ENCODE data around the gene PRR11. TPM values are rescaled to one million over a fixed set of nuclear protein-coding genes. Genes with fewer than 3 reads are reported as not detected.

The PRR11 gene
- 10.5 TPM for polyA plus RNA-seq (2013)

- H3K27ac ChIP-seq (ENCODE audit: insufficient read depth in 1 of 2, low read depth in 1 of 2, low read length in 2 of 2, poor library complexity in 1 of 2, severe bottlenecking in 2 of 2) = peak within 1 kb of the TSS; percentile 80 to 94
- ChIA-PET CTCF (no interaction called here), POLR2A (interaction anchor here (0.6 to 1.0 kb wide), 4 partner anchors 12 to 497 kb away, joined by 3 read pairs; no protein-coding TSS in a partner anchor)
- H3K4me1 ChIP-seq (ENCODE audit: control extremely low read depth in 1 of 4, control insufficient read depth in 4 of 4, insufficient read depth in 4 of 4, low read length in 3 of 4) = peaks cover 10 to 52% (median 29%) of the 10 kb centered on the region in 4 experiments
- no peaks in the 10 kb centered on the region for H3K9me3 ChIP-seq (ENCODE audit: control extremely low read depth in 1 of 5, control insufficient read depth in 4 of 5, insufficient read depth in 2 of 5, low read depth in 1 of 5, low read length in 4 of 5)
- peak in 2 of 3 donors; percentile 100 for DNase-seq
- H3K4me3 ChIP-seq (ENCODE audit: control insufficient read depth in 1 of 7, extremely low read depth in 1 of 7, insufficient read depth in 4 of 7, low read depth in 2 of 7, low read length in 6 of 7) = peak within 1 kb of the TSS; percentile 91 to 99 (median 97)
- H3K36me3 ChIP-seq (ENCODE audit: control insufficient read depth in 4 of 4, insufficient read depth in 4 of 4, low read length in 3 of 4) = peaks cover 0 to under 1% (median 0%) of the 10 kb centered on the region in 4 experiments
- no peaks in the 10 kb centered on the region for H3K27me3 ChIP-seq (replicated peaks in 2 of 5; ENCODE audit: control insufficient read depth in 4 of 5, insufficient read depth in 5 of 5, low read length in 4 of 5)
- WGBS (ENCODE audit: insufficient coverage) = 0% methylated on average over 13 of the region's 25 CpGs
Measured at GRCh38 chr17:59155439-59156177, at the start of gene PRR11. PRR11 (plus strand) TSS chr17:59155746; CDS start chr17:59169753, 14,007 bp downstream.

- DNase-seq = peak; percentile 68 to 87 (median 86)
- Histone ChIP-seq H3K36me3 (ENCODE audit: control insufficient read depth in 4 of 4, insufficient read depth in 4 of 4, low read length in 3 of 4) (peaks cover 0 to 2% (median 2%) of the 10 kb centered on the region in 4 experiments), H3K4me3 (ENCODE audit: control insufficient read depth in 1 of 7, extremely low read depth in 1 of 7, insufficient read depth in 4 of 7, low read depth in 2 of 7, low read length in 6 of 7) (peak overlapping the region; percentile 75 to 98 (median 82)), H3K4me1 (ENCODE audit: control extremely low read depth in 1 of 4, control insufficient read depth in 4 of 4, insufficient read depth in 4 of 4, low read length in 3 of 4) (peaks cover 10 to 24% (median 19%) of the 10 kb centered on the region in 4 experiments), H3K27ac (ENCODE audit: insufficient read depth in 1 of 2, low read depth in 1 of 2, low read length in 2 of 2, poor library complexity in 1 of 2, severe bottlenecking in 2 of 2) (peak overlapping the region; percentile 64 to 90), H3K27me3 (replicated peaks in 2 of 5; ENCODE audit: control insufficient read depth in 4 of 5, insufficient read depth in 5 of 5, low read length in 4 of 5) (no peaks in the 10 kb centered on the region), H3K9me3 (ENCODE audit: control extremely low read depth in 1 of 5, control insufficient read depth in 4 of 5, insufficient read depth in 2 of 5, low read depth in 1 of 5, low read length in 4 of 5) (no peaks in the 10 kb centered on the region)
- CTCF ChIA-PET = interaction anchor here (1.1 to 1.8 kb wide), 2 partner anchors 13 to 53 kb away, joined by 3 to 4 read pairs; no protein-coding TSS in a partner anchor
- POLR2A ChIA-PET = interaction anchor here (0.6 to 0.7 kb wide), 2 partner anchors 19 to 47 kb away, joined by 3 read pairs; no protein-coding TSS in a partner anchor
- WGBS (ENCODE audit: insufficient coverage) = 0% methylated on average over 10 of the region's 18 CpGs
Measured at GRCh38 chr17:59105852-59106462, 49.6 kb upstream of the PRR11 start.

GRCh38 chr17:59106463-59107305, 48.9 kb upstream of the PRR11 start, which contains the start of gene TRIM37:
TRIM37 (minus strand) TSS chr17:59106880; CDS start chr17:59106461, 419 bp downstream.
- POLR2A ChIA-PET = interaction anchor here (0.6 kb wide), 3 partner anchors 46 to 739 kb away, joined by 3 to 6 read pairs (median 4); no protein-coding TSS in a partner anchor
- no peaks in the 10 kb centered on the region for H3K27me3 ChIP-seq (replicated peaks in 2 of 5; ENCODE audit: control insufficient read depth in 4 of 5, insufficient read depth in 5 of 5, low read length in 4 of 5)
- 0% methylated on average over 64 of the region's 89 CpGs for WGBS (ENCODE audit: insufficient coverage)
- DNase-seq = peak; percentile 99 to 100 (median 99)
- H3K27ac ChIP-seq (ENCODE audit: insufficient read depth in 1 of 2, low read depth in 1 of 2, low read length in 2 of 2, poor library complexity in 1 of 2, severe bottlenecking in 2 of 2) = peak within 1 kb of the TSS; percentile 64 to 90
- peak within 1 kb of the TSS; percentile 75 to 98 (median 82) for H3K4me3 ChIP-seq (ENCODE audit: control insufficient read depth in 1 of 7, extremely low read depth in 1 of 7, insufficient read depth in 4 of 7, low read depth in 2 of 7, low read length in 6 of 7)
- H3K36me3 ChIP-seq (ENCODE audit: control insufficient read depth in 4 of 4, insufficient read depth in 4 of 4, low read length in 3 of 4) = peaks cover 2 to 9% (median 4%) of the 10 kb centered on the region in 4 experiments
- no peaks in the 10 kb centered on the region for H3K9me3 ChIP-seq (ENCODE audit: control extremely low read depth in 1 of 5, control insufficient read depth in 4 of 5, insufficient read depth in 2 of 5, low read depth in 1 of 5, low read length in 4 of 5)
- CTCF ChIA-PET = interaction anchor here (0.7 to 1.8 kb wide), 4 partner anchors 12 to 61 kb away, joined by 3 to 4 read pairs (median 3); no protein-coding TSS in a partner anchor
- H3K4me1 ChIP-seq (ENCODE audit: control extremely low read depth in 1 of 4, control insufficient read depth in 4 of 4, insufficient read depth in 4 of 4, low read length in 3 of 4) = peaks cover 10 to 24% (median 19%) of the 10 kb centered on the region in 4 experiments

- WGBS (ENCODE audit: insufficient coverage) = 0% methylated on average over 4 of the region's 10 CpGs
- no peaks in the 10 kb centered on the region for H3K9me3 ChIP-seq (ENCODE audit: control extremely low read depth in 1 of 5, control insufficient read depth in 4 of 5, insufficient read depth in 2 of 5, low read depth in 1 of 5, low read length in 4 of 5)
- ChIA-PET CTCF (interaction anchor here (0.9 to 1.8 kb wide), 2 partner anchors 12 to 61 kb away, joined by 3 to 4 read pairs; no protein-coding TSS in a partner anchor), POLR2A (interaction anchor here (0.6 kb wide), 1 partner anchor 738 kb away, joined by 4 read pairs; no protein-coding TSS in a partner anchor)
- H3K4me3 ChIP-seq (ENCODE audit: control insufficient read depth in 1 of 7, extremely low read depth in 1 of 7, insufficient read depth in 4 of 7, low read depth in 2 of 7, low read length in 6 of 7) = peak overlapping the region; percentile 50 to 98 (median 82)
- H3K27ac ChIP-seq (ENCODE audit: insufficient read depth in 1 of 2, low read depth in 1 of 2, low read length in 2 of 2, poor library complexity in 1 of 2, severe bottlenecking in 2 of 2) = peak overlapping the region; percentile 52 to 90
- peaks cover 10 to 24% (median 19%) of the 10 kb centered on the region in 4 experiments for H3K4me1 ChIP-seq (ENCODE audit: control extremely low read depth in 1 of 4, control insufficient read depth in 4 of 4, insufficient read depth in 4 of 4, low read length in 3 of 4)
- DNase-seq = no peak
- H3K36me3 ChIP-seq (ENCODE audit: control insufficient read depth in 4 of 4, insufficient read depth in 4 of 4, low read length in 3 of 4) = peaks cover 2 to 10% (median 3%) of the 10 kb centered on the region in 4 experiments
- no peaks in the 10 kb centered on the region for H3K27me3 ChIP-seq (replicated peaks in 2 of 5; ENCODE audit: control insufficient read depth in 4 of 5, insufficient read depth in 5 of 5, low read length in 4 of 5)
Measured at GRCh38 chr17:59107306-59107670, 48.3 kb upstream of the PRR11 start.

- Histone ChIP-seq H3K36me3 (ENCODE audit: control insufficient read depth in 4 of 4, insufficient read depth in 4 of 4, low read length in 3 of 4) (peaks cover 2 to 10% (median 3%) of the 10 kb centered on the region in 4 experiments), H3K27ac (ENCODE audit: insufficient read depth in 1 of 2, low read depth in 1 of 2, low read length in 2 of 2, poor library complexity in 1 of 2, severe bottlenecking in 2 of 2) (no peak overlapping the region), H3K9me3 (ENCODE audit: control extremely low read depth in 1 of 5, control insufficient read depth in 4 of 5, insufficient read depth in 2 of 5, low read depth in 1 of 5, low read length in 4 of 5) (no peaks in the 10 kb centered on the region), H3K4me1 (ENCODE audit: control extremely low read depth in 1 of 4, control insufficient read depth in 4 of 4, insufficient read depth in 4 of 4, low read length in 3 of 4) (peaks cover 10 to 24% (median 19%) of the 10 kb centered on the region in 4 experiments), H3K4me3 (ENCODE audit: control insufficient read depth in 1 of 7, extremely low read depth in 1 of 7, insufficient read depth in 4 of 7, low read depth in 2 of 7, low read length in 6 of 7) (no peak overlapping the region), H3K27me3 (replicated peaks in 2 of 5; ENCODE audit: control insufficient read depth in 4 of 5, insufficient read depth in 5 of 5, low read length in 4 of 5) (no peaks in the 10 kb centered on the region)
- DNase-seq = no peak
- 96% methylated on average over 5 of the region's 7 CpGs for WGBS (ENCODE audit: insufficient coverage)
- ChIA-PET CTCF (interaction anchor here (1.6 kb wide), 1 partner anchor 15 kb away, joined by 4 read pairs; no protein-coding TSS in a partner anchor), POLR2A (no interaction called here)
Measured at GRCh38 chr17:59108400-59109102, 47.0 kb upstream of the PRR11 start.

- POLR2A ChIA-PET = no interaction called here
Measured at GRCh38 chr17:59110973-59111372, 44.6 kb upstream of the PRR11 start.

More at GRCh38 chr17:59110973-59111372, 44.6 kb upstream of the PRR11 start:
- DNase-seq = no peak
- Histone ChIP-seq H3K4me3 (ENCODE audit: control insufficient read depth in 1 of 7, extremely low read depth in 1 of 7, insufficient read depth in 4 of 7, low read depth in 2 of 7, low read length in 6 of 7) (no peak overlapping the region), H3K36me3 (ENCODE audit: control insufficient read depth in 4 of 4, insufficient read depth in 4 of 4, low read length in 3 of 4) (peaks cover 3 to 26% (median 8%) of the 10 kb centered on the region in 4 experiments), H3K27me3 (replicated peaks in 2 of 5; ENCODE audit: control insufficient read depth in 4 of 5, insufficient read depth in 5 of 5, low read length in 4 of 5) (no peaks in the 10 kb centered on the region), H3K4me1 (ENCODE audit: control extremely low read depth in 1 of 4, control insufficient read depth in 4 of 4, insufficient read depth in 4 of 4, low read length in 3 of 4) (peaks cover 5 to 17% (median 8%) of the 10 kb centered on the region in 4 experiments), H3K9me3 (ENCODE audit: control extremely low read depth in 1 of 5, control insufficient read depth in 4 of 5, insufficient read depth in 2 of 5, low read depth in 1 of 5, low read length in 4 of 5) (no peaks in the 10 kb centered on the region), H3K27ac (ENCODE audit: insufficient read depth in 1 of 2, low read depth in 1 of 2, low read length in 2 of 2, poor library complexity in 1 of 2, severe bottlenecking in 2 of 2) (no peak overlapping the region)
- CTCF ChIA-PET = no interaction called here

All from common myeloid progenitor, CD34-positive (primary cell).